EL (cell line): ENCODE measurements around the gene PDLIM7.

ENCODE experiments used
- DNase-seq: peaks from one replicate; pipeline ENCODE4 v3.0.0-alpha.2; 2016

Gene PDLIM7

DNA sequence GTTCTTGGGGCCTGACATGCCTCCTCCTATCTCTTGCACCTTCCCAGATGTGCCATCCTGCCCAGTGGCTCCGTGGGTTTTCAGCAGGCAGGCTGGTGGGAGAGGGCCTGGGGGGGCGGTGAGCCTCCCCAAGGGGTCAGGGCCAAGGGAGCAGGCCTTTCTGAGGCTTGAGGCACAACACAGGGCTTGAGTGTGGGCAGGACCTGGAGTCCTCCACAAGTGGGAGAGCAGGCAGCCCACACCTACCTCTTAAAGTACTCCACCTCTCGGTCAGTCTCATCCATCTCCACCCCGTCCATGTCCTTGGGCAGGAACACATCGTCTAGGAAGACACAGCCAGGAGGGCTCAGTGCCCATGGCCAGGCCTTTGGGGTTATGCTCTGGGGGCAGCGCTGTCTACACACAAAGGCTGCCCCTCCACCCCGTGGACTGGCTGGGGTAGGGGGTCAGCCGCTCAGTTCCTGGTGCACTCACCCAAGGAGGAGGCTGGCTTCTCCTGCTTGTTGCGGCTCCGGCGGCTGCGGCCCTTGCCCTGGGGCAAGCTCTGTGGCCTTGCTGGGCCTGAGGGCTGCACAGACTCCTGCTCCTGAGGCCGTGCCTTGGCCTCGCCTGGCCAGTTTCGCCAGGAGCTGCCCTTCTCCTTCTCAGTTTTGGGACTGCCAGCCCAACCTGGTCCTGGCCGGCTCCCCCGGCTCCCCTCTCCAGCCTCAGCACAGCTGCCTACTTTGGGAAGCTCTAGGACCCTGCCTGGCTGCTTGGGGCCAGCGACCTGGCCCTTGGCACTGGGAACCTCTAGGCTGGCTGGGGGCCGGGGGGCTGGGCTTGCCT lies 26.5 kb upstream of the PDLIM7 start:
- DNase-seq, result no peak

GRCh38 chr5:177520916-177521513 lies 23.6 kb upstream of the PDLIM7 start:
- no peak for DNase-seq

DNA sequence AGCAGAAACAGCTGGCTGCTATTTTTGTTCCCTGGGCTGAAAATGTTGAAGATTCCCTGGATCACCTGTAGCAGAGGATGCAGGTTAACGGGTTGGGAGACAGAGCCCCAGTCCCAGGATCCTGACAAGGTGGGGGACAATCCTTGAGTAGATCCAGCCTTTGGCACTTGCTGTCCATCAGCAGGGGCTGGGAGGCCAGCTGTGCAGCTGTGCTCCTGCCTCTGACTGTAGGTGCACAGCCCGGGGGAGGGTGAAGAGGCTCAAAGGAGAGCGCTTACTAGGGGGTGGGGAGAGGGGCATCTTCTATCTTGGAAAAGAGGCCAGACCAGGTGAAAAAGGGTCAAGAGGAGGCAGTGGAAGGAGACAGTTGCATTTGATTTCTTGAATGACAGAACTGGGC lies 22.9 kb upstream of the PDLIM7 start:
- no peak for DNase-seq

GRCh38 chr5:177519463-177520235 lies 22.2 kb upstream of the PDLIM7 start:
- DNase-seq, result no peak

DNA sequence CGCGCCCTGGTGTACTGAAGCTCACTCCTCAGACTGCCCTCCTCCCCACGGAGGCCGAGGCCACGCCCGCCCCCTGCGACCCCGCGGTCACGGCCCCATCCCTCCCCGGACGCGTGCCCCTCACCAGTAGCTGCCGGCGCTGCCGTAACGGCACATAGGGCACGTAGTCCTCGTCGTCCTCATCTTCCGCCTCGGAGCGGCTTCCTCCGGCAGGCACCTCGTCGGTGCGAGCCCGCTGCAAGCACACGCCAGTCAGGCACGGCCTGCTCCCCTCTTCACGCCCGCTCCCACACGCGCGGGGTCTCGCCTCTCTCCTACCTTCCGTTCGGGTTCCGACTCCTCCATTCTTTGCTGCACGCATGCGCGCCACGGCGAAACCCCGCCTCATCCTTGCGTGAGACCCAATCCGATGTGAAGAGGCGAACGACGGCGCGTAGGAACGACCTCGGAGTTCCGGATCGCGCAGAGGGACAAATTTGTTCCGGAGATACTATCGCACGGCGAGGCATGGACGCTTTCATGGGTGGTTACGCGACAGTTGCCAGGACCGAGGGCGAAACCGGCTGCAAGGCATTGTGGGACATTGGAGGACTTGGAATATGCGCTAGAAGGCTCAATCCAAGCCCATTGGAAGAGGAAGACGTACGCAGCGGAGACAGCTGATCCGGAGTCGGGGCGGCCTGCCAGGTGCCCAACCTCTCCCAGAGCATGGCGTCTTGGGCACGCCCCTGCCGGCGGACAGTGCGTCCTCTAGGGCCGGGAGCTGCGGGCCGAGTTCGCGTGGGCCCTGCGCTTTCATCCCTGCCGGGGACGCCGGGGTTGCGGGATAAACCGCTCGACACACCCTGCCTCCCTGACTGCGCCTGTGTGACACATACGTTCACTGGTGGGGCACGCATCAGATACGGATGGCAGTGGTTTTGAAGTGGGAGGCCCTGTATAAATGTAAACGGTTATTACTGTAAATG lies 19.5 kb upstream of the PDLIM7 start, which contains the start of gene DDX41:
DDX41 (minus strand) TSS at position 361 of the 968 bp plus-strand sequence; CDS start at position 345, 16 bp downstream.
- DNase-seq, result peak; percentile 99

GRCh38 chr5:177515580-177515979 lies 18.2 kb upstream of the PDLIM7 start:
- no peak for DNase-seq

- DNase-seq, result no peak
These were observed 17.1 kb upstream of the PDLIM7 start for GRCh38 chr5:177514541-177514940.

- DNase-seq, result no peak
These were observed 16.1 kb upstream of the PDLIM7 start for GRCh38 chr5:177513500-177513899.

DNA sequence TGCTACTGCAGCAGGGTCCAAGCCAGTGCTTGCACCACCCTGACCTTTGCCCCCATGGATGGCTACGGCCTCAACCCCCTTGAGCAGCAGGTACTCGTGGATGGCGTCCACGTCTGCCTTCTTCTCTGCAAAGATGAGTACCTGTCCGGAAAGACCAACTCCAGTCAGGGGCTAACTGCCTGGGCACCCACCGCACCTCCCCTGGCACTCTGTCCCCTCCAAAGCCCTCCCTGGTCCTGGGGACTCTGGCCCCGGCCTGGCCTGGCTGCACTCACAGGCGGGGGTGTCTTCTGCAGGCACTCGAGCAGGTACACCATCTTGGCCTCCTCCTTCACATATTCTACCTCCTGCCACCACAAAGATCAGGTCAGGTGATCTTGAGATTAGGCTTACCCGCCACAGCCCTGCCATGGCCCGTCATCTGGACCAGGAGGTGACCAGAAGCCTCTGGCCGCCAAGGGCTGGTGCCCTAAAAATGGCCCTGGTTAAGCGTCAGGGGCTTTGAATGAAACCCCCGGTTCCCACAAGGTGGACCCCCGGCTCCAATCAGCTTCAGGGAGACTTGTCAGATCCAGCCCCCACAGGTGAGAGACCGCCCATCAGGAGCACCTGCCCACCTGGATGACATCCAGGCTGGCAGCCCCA lies 15.5 kb upstream of the PDLIM7 start:
- no peak for DNase-seq

DNA sequence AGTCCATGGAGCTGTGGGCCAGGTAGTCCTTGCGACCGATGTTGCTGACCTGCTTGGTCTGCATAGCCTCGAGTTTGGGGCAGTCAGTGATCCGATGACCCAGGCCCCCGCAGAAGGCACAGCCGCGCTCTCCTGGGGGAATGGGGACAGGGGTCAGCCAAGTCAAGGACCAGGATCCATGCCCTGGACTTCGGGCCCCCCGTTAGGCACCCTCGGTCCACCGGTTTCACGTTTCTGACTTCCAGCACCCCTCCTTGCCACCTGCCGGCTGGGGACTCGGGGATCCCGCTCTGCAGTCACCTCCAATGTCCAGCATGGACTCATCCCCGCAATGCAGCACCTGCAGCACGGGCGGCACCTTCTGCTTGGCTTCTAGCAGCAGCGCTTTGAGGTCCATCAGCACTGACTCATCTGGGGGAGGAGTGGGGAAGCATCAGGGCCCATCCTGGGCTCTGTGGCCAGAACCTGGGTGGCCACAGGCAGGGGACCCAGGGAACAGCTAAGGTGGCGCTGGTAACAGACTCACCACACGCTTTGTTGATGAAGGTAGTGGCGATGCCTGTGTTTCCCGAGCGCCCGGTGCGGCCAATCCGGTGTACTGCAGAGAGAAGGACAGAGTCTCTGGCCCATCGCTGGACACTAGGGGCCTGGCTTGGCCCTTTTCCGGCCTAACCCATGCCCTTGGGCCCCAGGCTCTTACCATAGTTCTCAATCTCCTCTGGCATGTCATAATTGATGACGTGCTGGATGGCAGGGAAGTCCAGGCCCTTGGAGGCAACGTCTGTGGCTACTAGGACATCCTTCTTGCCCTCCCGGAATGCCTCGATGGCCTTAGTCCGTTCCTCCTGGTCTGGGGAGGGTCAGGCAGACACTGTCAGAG lies 14.6 kb upstream of the PDLIM7 start:
- DNase-seq, result no peak

GRCh38 chr5:177511181-177511580 lies 13.8 kb upstream of the PDLIM7 start:
- no peak for DNase-seq

- DNase-seq, result no peak
These were observed 13.2 kb upstream of the PDLIM7 start for GRCh38 chr5:177510567-177511053.

DNA sequence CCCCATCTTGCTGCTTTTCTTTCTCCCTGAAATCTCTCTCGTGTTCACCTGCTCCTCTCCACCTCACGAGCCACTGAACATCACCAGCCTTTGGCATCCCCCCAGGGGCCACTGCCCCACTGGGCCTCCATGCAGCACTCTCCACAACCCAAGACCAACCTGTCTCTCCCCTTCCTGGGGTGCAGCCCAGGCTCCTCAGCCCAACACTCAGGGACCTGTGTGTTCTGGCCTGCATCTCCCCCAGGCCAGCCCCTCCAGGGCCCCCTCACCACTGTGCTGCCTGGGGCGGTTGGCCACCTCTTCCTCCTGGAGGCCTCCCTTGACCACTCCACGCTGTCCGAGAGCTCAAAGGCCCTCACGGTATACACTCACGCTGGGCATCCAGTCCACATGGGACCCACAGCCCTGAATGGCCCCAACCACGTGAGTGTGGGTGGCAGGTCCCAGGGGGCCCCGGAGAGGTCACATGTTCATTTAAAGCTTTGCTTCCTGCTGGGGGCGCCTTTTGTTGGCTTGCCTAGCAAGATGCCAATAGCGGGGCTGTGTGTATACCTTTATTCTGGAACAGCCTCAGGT lies 12.7 kb upstream of the PDLIM7 start:
- DNase-seq, result no peak

GRCh38 chr5:177509381-177509951 lies 12.1 kb upstream of the PDLIM7 start, which contains the start of gene DOK3:
TSS of gene DOK3 (minus strand) at chr5:177509826. CDS start at chr5:177509540, 286 bp downstream.
- no peak for DNase-seq

DNA sequence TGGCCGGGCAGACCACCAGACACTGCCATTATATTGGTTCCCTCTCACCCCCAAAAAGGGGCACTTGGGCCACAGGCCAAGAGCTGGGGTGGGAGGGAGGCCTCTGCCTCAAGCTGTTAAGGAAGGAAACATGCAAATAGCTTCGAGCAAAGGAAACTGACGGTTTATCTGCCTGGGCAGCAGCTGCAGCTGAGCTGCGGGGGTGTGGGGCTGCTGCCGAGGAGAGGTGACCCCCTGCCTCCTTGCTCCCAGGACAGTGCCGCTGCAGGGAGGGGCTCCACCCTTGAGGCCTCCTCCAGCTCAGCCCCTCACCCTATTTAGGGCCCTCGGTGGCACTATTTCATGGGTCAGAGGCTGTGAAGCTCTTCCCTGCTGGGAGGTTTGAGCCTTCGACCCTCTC lies 11.4 kb upstream of the PDLIM7 start:
- DNase-seq, result no peak

DNA sequence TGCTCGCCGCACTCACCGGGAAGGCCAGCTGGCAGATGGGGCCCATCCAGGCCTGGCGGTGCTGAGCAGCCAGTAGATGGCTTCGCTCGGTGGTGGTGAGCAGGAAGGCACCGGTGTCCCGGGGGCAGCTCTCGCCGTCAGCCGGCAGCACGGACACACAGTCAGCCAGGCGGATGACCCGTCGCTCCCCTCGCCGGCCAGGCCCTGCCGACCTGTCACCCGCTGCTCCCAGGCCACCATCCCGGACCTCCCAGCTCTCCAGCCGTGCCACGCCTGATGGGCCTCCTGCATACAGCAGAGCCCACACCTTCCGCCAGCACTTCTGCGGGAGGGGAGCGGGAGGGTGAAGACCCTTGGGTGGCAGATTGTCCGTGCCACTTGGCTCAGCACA lies 10.8 kb upstream of the PDLIM7 start:
- no peak for DNase-seq

DNA sequence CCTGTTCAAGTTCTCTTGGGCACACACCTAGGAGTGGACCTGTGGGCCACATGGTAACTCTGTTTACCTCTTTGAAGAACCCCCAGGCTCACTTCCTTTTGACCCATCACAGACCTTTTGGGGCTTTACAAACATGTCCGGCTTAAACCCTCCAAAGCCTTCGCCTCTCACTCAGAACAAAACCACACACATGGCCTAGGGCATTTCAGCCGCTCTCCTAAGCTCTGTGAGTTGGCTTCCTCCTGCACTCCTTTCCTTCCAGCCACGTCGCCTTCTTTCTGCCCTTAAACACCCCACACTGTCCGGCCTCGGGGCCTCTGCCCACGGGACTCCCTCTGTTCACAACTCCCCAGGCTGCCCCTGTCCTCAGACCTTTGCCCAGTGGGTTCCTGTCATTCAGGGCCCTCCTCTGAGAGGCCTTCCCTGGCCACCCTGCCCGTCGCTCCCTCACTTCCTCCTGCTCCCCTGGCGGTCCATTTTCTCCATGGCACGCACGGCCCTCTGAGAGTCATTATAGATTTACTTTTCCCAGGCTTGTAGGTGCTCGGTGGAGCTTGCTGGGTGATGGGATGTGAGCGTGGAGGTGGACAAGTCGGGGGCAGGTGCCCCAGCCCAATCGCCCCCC lies 10.3 kb upstream of the PDLIM7 start:
- no peak for DNase-seq

DNA sequence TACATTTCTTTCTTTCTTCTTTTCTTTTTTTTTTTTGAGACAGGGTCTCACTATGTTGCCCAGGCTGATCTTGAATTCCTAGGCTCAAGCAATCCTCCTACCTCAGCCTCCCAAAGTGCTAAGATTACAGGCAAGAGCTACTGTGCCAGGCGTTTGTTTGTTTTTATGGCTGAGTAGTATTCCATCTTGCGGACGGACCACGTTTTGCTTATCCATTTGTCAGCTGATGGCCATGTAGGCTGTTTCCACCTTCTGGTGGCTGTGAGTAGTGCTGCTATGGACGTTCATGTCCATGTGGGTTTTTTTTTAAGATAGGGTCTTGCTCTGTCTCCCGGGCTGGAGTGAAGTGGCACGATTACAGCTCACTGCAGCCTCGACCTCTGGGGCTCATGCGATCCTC lies 9.8 kb upstream of the PDLIM7 start:
- no peak for DNase-seq

DNA sequence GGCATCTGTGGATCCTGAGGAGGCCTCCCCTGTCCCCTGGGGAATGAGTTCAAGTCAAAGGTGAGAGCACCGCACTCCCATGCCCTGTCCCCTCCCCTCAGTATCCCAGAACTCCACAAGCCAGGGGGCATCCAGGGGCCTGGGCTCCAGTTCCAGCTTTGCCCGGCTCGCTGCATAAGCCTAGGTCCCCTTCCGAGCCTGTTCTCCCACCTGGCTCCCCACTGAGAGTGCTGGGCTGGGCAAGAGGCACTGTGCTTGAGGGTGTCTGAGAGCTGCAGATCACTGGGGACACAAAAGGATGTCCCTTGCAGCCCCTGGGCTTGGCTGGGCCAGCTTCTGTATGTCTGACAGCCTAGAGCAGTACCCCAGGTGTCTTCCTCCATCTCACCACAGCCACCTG lies 7.7 kb upstream of the PDLIM7 start:
- DNase-seq, result no peak
